GM12801 (cell line): ENCODE results near the gene ABCA7.

Experiments
- TF ChIP-seq, protein P1 (sequence below): IDR thresholded peaks from one replicate; pipeline ENCODE4 v1.5.1; 2011; ENCODE audit warnings: control low read depth; ENCODE audit not compliant: insufficient read length; ENCODE audit errors: extremely low read depth

Gene ABCA7

DNA sequence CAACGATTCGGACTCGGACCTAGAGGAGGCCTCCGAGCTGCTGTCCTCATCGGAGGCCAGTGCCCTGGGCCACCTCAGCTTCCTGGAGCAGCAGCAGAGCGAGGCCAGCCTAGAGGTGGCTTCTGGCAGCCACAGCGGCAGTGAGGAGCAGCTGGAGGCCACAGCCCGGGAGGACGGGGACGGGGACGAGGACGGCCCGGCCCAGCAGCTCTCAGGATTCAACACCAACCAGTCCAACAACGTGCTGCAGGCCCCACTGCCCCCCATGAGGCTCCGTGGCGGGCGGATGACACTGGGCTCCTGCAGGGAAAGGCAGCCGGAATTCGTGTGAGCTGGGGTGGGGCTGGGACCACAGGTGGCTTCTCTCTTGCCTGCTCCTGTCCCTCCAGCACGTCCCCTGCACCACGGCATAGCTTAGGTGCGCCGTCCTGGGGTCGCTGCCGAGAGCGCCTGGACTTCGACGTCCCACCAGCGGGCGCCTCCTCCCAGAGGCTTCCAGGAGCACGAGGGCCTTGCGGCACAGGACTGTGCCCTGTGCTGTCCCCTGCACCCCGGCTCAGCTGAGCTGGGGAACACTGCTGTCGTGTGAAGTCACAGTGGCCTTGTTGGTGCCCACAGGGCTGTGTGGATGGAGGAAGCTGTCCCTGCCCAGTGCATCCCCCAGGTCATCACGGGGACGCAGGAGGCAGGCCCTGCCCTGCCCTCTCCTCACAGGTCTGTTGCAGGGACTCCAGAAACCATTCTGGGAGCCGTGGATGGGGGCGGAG lies 46.0 kb downstream of the ABCA7 start:
- TF ChIP-seq, protein P1, sequence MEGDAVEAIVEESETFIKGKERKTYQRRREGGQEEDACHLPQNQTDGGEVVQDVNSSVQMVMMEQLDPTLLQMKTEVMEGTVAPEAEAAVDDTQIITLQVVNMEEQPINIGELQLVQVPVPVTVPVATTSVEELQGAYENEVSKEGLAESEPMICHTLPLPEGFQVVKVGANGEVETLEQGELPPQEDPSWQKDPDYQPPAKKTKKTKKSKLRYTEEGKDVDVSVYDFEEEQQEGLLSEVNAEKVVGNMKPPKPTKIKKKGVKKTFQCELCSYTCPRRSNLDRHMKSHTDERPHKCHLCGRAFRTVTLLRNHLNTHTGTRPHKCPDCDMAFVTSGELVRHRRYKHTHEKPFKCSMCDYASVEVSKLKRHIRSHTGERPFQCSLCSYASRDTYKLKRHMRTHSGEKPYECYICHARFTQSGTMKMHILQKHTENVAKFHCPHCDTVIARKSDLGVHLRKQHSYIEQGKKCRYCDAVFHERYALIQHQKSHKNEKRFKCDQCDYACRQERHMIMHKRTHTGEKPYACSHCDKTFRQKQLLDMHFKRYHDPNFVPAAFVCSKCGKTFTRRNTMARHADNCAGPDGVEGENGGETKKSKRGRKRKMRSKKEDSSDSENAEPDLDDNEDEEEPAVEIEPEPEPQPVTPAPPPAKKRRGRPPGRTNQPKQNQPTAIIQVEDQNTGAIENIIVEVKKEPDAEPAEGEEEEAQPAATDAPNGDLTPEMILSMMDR = no peak

DNA sequence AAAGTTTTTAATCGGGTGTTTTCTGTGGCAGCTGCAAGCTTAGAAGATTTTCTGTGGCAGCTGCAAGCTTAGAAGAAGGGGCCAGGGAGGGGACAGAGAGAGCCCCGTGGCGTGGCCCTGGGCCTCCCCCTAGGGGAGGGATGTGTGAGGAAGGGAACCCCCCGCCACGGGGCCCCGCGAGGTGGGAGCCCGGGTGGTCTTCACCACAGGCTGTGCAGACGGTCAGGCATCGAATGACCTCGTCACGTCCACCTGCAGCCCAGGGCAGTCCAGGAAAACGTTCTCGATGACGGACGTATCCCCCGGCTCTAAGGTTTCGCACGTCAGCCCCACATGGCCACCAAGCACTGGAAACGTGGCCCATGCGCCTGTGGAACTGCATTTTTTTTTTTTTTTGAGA lies 46.7 kb downstream of the ABCA7 start:
- TF ChIP-seq, protein P1 = no peak

DNA sequence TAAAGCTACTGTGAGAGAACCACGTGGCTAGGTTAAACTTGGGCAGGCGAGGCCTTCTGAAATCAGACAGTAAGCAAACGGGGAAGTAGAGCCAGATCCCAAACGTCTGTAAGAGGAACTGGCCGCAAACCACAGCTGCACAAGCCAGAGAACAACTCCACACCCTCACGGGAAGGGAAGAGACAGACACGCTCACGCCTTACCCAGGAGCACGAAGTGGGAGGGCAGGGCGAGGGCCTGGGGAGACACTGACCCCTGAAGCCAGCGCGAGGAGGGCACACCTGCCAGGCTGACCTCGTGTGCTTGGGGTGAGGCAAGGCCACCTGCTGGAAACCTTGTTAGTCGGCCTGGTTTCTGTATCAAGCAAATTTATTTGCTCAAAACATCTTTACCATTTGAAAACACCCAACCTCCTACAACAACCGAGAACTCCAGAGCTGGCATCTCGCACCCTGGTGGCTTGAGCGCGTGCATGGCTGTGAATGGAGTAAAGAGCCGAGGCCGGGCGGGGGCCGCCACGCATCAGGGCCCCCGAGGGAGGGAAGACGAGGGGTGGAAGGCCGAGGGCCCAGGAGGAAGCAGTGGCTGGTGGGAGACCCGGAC lies 48.0 kb downstream of the ABCA7 start:
- TF ChIP-seq, protein P1 = no peak

DNA sequence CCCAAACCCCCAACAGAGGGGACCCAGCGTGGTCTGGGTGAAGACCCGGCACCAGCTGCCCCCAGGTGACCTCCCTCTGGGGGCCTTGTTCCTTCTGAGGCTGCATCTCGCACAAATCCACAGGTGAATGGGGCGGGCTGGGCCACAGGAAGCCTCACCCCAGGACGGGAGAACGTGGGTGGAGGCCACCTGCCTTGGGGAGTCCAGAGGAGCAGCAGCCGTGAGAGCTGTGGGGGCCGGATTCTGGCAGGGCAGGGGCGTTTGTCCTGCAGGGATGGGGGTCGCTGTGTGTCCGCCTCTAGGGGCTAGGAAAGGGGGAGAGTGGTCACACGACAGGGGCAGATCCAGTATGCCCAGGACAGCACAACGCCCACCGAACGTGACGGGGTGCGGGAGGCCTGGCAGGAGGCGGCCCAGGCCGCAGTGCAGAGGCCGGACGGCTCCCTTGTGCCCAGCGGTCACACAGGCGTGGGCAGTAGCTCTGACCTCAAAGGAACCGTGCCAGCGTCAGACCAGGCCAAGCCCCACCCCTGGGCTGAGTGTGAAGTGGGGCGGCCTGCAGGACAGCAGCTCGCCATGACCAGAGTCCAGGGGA lies 48.6 kb downstream of the ABCA7 start:
- TF ChIP-seq, protein P1 = no peak

DNA sequence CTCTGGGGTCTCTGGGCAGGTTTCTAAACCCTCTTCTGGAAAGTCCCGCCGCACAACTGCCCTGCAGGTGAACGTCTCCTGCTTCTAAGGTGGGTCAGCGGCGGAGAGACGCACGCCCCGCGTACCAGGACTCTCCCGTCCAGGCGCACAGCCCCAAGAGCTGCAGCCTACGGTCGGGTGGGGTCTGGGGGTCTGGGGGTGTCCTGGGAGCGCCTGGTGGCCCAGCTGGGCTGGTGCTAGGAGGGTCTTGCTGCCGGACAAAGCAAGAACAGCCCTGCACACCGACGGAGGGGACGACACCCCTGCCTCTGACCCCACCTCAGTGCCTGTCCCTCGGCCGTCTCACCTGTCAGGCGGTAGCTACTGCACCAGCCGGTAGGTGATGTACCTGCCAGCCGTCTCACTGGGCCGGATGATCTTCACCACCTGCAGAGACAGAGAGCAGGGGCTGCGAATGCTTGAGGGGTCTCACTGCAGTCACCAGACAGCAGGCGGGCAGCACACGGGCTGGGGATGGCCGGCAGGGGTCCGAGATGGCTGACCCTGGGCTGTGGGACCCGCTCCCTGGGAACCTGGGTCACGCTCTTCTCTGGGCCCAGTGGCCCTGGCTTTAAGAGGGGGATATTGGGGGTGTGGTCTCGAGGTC lies 49.3 kb downstream of the ABCA7 start:
- TF ChIP-seq, protein P1 = no peak

DNA sequence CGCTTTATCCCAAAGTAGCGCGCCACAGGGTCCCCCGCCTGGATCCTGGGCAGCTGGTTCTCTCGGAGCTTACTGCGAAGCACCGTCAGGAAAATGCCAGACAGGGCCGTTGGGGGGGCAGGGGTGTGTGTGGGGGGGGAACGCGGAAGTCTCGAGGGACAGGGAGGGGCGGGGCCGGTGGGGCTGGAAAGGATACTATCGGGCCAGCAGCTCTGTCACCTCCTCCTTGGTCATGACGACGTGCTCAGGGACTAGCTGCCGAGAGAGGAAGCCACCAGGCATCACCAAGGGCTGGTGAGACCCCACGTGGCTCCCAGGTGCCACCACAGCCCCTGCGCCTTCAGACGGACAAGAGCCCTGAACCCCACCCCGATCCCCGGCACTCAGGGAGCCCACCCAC lies 50.0 kb downstream of the ABCA7 start:
- TF ChIP-seq, protein P1 = no peak
